Measurements from ENCODE around the gene SYNJ1.
A peak's percentile ranks its signal among the peaks of the same experiment; 100 is the strongest.
"Not testable (repeated sequence)": the region's sequence is repeated elsewhere in the genome, so short reads cannot be mapped to it uniquely, and the experiment has no call there.

SYNJ1 gene

GRCh38 chr21:32645261-32646182 lies 82.3 kb downstream of the SYNJ1 start:
- H3K4me3 ChIP-seq (ENCODE audit: low read length), result no peak overlapping the region
- DNase-seq (ENCODE audit: low read depth, low spot score), result no peak

- no peak overlapping the region for H3K4me3 ChIP-seq (ENCODE audit: low read length)
- DNase-seq (ENCODE audit: low read depth, low spot score), result no peak
Measured at GRCh38 chr21:32641710-32642698, 85.8 kb downstream of the SYNJ1 start.

GRCh38 chr21:32626621-32627196 lies 101.1 kb downstream of the SYNJ1 start:
- no peak for DNase-seq (ENCODE audit: low read depth, low spot score)

GRCh38 chr21:32618218-32618617 lies 109.6 kb downstream of the SYNJ1 start:
- DNase-seq (ENCODE audit: low read depth, low spot score); H3K4me3 ChIP-seq (ENCODE audit: low read length): not testable (repeated sequence)

More at GRCh38 chr21:32626621-32627196, 101.1 kb downstream of the SYNJ1 start:
- no peak overlapping the region for H3K4me3 ChIP-seq (ENCODE audit: low read length)

- DNase-seq (ENCODE audit: low read depth, low spot score), result no peak
- H3K4me3 ChIP-seq (ENCODE audit: low read length), result peak overlapping the region; percentile 94; the same call in 1 of the 2 replicates
Measured at GRCh38 chr21:32613436-32614043, 114.3 kb downstream of the SYNJ1 start.

GRCh38 chr21:32612999-32613337 lies 114.8 kb downstream of the SYNJ1 start:
- no peak for DNase-seq (ENCODE audit: low read depth, low spot score)
- H3K4me3 ChIP-seq (ENCODE audit: low read length), result peak overlapping the region; percentile 94

GRCh38 chr21:32612075-32612998 lies 115.5 kb downstream of the SYNJ1 start, which contains the start of gene CFAP298:
Gene CFAP298, minus strand, starts transcription at chr21:32612377. Its CDS starts 134 bp downstream, at chr21:32612243.
- DNase-seq (ENCODE audit: low read depth, low spot score), result peak; percentile 75
- peak within 1 kb of the TSS; percentile 94 for H3K4me3 ChIP-seq (ENCODE audit: low read length)

GRCh38 chr21:32611471-32611997 lies 116.3 kb downstream of the SYNJ1 start:
- DNase-seq (ENCODE audit: low read depth, low spot score), result peak; percentile 29
- peak overlapping the region; percentile 94 for H3K4me3 ChIP-seq (ENCODE audit: low read length)

GRCh38 chr21:32610940-32611339 lies 116.9 kb downstream of the SYNJ1 start:
- peak overlapping the region; percentile 94 for H3K4me3 ChIP-seq (ENCODE audit: low read length)
- DNase-seq (ENCODE audit: low read depth, low spot score), result not testable (repeated sequence)

GRCh38 chr21:32608851-32609250 lies 119.0 kb downstream of the SYNJ1 start:
- H3K4me3 ChIP-seq (ENCODE audit: low read length), result no peak overlapping the region
- no peak for DNase-seq (ENCODE audit: low read depth, low spot score)

- no peak for DNase-seq (ENCODE audit: low read depth, low spot score)
- no peak overlapping the region for H3K4me3 ChIP-seq (ENCODE audit: low read length)
Measured at GRCh38 chr21:32605469-32605868, 122.3 kb downstream of the SYNJ1 start.

GRCh38 chr21:32604464-32604863 lies 123.3 kb downstream of the SYNJ1 start:
- no peak overlapping the region for H3K4me3 ChIP-seq (ENCODE audit: low read length)
- no peak for DNase-seq (ENCODE audit: low read depth, low spot score)

- no peak for DNase-seq (ENCODE audit: low read depth, low spot score)
- H3K4me3 ChIP-seq (ENCODE audit: low read length), result no peak overlapping the region
Measured at GRCh38 chr21:32603131-32603530, 124.7 kb downstream of the SYNJ1 start.

- no peak overlapping the region for H3K4me3 ChIP-seq (ENCODE audit: low read length)
- no peak for DNase-seq (ENCODE audit: low read depth, low spot score)
Measured at GRCh38 chr21:32602099-32602498, 125.7 kb downstream of the SYNJ1 start.

GRCh38 chr21:32599526-32599925 lies 128.3 kb downstream of the SYNJ1 start:
- no peak overlapping the region for H3K4me3 ChIP-seq (ENCODE audit: low read length)
- no peak for DNase-seq (ENCODE audit: low read depth, low spot score)

GRCh38 chr21:32599091-32599490 lies 128.7 kb downstream of the SYNJ1 start:
- H3K4me3 ChIP-seq (ENCODE audit: low read length), result no peak overlapping the region
- DNase-seq (ENCODE audit: low read depth, low spot score), result no peak

- no peak overlapping the region for H3K4me3 ChIP-seq (ENCODE audit: low read length)
- DNase-seq (ENCODE audit: low read depth, low spot score), result no peak
Measured at GRCh38 chr21:32597205-32597604, 130.6 kb downstream of the SYNJ1 start.

- H3K4me3 ChIP-seq (ENCODE audit: low read length), result no peak overlapping the region
- DNase-seq (ENCODE audit: low read depth, low spot score), result no peak
Measured at GRCh38 chr21:32595431-32595830, 132.4 kb downstream of the SYNJ1 start.

Data from Jurkat, Clone E6-1 (cell line).